Measurements from ENCODE around the gene ANKHD1.

DNA sequence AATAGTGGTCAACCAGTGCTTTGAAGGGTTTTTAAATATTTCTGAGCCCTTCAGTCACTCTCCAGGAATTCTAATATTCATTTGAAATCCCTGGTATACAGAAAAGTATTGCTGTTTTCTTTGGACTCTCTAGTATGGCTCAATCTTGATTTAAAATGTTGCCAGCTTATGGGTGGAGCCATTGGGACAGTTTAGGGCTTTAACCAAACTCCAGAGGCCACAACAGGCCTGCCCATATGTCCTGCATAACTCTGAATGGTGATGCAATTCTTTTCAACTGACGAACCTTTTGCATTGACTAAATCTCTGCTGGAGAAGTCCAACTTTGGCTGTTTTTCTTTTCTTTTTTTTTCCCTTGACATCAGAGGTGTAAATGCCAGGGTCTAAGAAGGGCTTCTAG is 10.3 kb upstream of the ANKHD1 start:
- TF ChIP-seq SRSF1 (IDR thresholded peaks at IDR 0.05; ENCODE audit: low read depth, low read length), result no peak
- TF ChIP-seq SMC3 (conservative IDR thresholded peaks at IDR 0.05; ENCODE audit: insufficient read depth, low read depth, low read length), result no peak
- TF ChIP-seq EZH2 (IDR thresholded peaks at IDR 0.05; ENCODE audit: borderline replicate concordance, low read depth, low read length), result no peak
